ENCODE data around the gene ATP5ME.
"Not testable (repeated sequence)": the region's sequence is repeated elsewhere in the genome, so short reads cannot be mapped to it uniquely, and the experiment has no call there.

ATP5ME gene

GRCh38 chr4:653831-654502, 20.1 kb downstream of the ATP5ME start:
- DNase-seq: peak; percentile 12

- peak; percentile 13 for DNase-seq
Observed at GRCh38 chr4:653080-653821, 20.8 kb downstream of the ATP5ME start.

GRCh38 chr4:651884-652642, 22.0 kb downstream of the ATP5ME start:
- peak; percentile 6 for DNase-seq

GRCh38 chr4:650951-651883, 22.9 kb downstream of the ATP5ME start:
- peak; percentile 19 for DNase-seq

GRCh38 chr4:650461-650860, 23.6 kb downstream of the ATP5ME start:
- peak; percentile 7 for DNase-seq

GRCh38 chr4:649751-650310, 24.2 kb downstream of the ATP5ME start:
- peak; percentile 12 for DNase-seq

- no peak for DNase-seq
Observed at GRCh38 chr4:649293-649625, 24.8 kb downstream of the ATP5ME start.

GRCh38 chr4:648579-649292, 25.3 kb downstream of the ATP5ME start:
- DNase-seq: peak; percentile 32

- DNase-seq: no peak
Observed at GRCh38 chr4:647481-647880, 26.6 kb downstream of the ATP5ME start.

GRCh38 chr4:646460-646859, 27.6 kb downstream of the ATP5ME start:
- peak; percentile 11 for DNase-seq

- not testable (repeated sequence) for DNase-seq
Observed at GRCh38 chr4:642366-642765, 31.7 kb downstream of the ATP5ME start.

GRCh38 chr4:637536-638280, 36.4 kb downstream of the ATP5ME start:
- DNase-seq: peak; percentile 12

- no peak for DNase-seq
Observed at GRCh38 chr4:636628-637159, 37.4 kb downstream of the ATP5ME start.

GRCh38 chr4:635851-636627, 38.0 kb downstream of the ATP5ME start:
- peak; percentile 4 for DNase-seq

- DNase-seq: not testable (repeated sequence)
Observed at GRCh38 chr4:635066-635835, 38.8 kb downstream of the ATP5ME start.

- no peak for DNase-seq
Observed at GRCh38 chr4:634599-634985, 39.5 kb downstream of the ATP5ME start.

- DNase-seq: peak; percentile 13
Observed at GRCh38 chr4:633976-634598, 40.0 kb downstream of the ATP5ME start.

GRCh38 chr4:633406-633805, 40.7 kb downstream of the ATP5ME start:
- peak; percentile 8 for DNase-seq
